ENCODE results near the gene RIPK3. TPM values are rescaled to one million over a fixed set of nuclear protein-coding genes. Genes with fewer than 3 reads are reported as not detected.

Gene RIPK3
- total RNA-seq, 4 donors from 2014 or later = 45.2 to 72.0 (median 64.0) TPM

DNA sequence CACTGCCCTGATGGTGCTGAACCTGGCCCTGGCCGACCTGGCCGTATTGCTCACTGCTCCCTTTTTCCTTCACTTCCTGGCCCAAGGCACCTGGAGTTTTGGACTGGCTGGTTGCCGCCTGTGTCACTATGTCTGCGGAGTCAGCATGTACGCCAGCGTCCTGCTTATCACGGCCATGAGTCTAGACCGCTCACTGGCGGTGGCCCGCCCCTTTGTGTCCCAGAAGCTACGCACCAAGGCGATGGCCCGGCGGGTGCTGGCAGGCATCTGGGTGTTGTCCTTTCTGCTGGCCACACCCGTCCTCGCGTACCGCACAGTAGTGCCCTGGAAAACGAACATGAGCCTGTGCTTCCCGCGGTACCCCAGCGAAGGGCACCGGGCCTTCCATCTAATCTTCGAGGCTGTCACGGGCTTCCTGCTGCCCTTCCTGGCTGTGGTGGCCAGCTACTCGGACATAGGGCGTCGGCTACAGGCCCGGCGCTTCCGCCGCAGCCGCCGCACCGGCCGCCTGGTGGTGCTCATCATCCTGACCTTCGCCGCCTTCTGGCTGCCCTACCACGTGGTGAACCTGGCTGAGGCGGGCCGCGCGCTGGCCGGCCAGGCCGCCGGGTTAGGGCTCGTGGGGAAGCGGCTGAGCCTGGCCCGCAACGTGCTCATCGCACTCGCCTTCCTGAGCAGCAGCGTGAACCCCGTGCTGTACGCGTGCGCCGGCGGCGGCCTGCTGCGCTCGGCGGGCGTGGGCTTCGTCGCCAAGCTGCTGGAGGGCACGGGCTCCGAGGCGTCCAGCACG lies 23.8 kb downstream of the RIPK3 start:
- Histone ChIP-seq H3K27ac (peak overlapping the region in 3 of 4 donors; percentile 32 to 84 (median 72)), H3K4me3 (peak overlapping the region in 2 of 4 donors; percentile 27 to 33), H3K36me3 (no peaks in the 10 kb centered on the region), H3K9me3 (no peaks in the 10 kb centered on the region), H3K27me3 (no peaks in the 10 kb centered on the region), H3K4me1 (peaks cover 0 to 46% (median 16%) of the 10 kb centered on the region in 4 donors)
- TF ChIP-seq POLR2A (IDR thresholded peaks at IDR 0.05) = no peak
- TF ChIP-seq, protein P1, sequence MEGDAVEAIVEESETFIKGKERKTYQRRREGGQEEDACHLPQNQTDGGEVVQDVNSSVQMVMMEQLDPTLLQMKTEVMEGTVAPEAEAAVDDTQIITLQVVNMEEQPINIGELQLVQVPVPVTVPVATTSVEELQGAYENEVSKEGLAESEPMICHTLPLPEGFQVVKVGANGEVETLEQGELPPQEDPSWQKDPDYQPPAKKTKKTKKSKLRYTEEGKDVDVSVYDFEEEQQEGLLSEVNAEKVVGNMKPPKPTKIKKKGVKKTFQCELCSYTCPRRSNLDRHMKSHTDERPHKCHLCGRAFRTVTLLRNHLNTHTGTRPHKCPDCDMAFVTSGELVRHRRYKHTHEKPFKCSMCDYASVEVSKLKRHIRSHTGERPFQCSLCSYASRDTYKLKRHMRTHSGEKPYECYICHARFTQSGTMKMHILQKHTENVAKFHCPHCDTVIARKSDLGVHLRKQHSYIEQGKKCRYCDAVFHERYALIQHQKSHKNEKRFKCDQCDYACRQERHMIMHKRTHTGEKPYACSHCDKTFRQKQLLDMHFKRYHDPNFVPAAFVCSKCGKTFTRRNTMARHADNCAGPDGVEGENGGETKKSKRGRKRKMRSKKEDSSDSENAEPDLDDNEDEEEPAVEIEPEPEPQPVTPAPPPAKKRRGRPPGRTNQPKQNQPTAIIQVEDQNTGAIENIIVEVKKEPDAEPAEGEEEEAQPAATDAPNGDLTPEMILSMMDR (IDR thresholded peaks at IDR 0.05) = peak in 4 of 6 experiments; percentile 25 to 67 (median 60)
- DNase-seq = peak in 2 of 3 donors; percentile 86 to 89

DNA sequence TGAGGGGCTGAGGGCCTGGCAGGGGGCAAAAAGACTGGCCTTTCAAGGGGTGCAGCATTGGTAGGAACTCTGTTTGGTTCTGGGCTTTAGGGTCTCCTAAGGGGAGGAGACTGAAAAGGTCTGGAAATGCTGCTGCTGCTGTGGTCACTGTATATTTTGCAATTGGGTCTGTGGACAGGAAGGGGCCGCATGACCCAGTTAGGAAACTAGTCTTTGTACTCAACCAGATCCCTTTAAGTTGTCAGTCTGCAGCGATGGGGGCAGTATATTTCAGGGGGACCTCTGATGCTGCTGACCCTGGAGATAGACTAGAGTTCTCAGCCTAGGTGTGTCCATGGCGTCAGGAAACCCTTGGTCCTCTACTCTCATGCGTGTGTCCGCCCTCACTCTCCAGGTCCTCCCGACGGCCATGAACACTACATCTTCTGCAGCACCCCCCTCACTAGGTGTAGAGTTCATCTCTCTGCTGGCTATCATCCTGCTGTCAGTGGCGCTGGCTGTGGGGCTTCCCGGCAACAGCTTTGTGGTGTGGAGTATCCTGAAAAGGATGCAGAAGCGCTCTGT lies 24.5 kb downstream of the RIPK3 start:
- no peak for DNase-seq
- peaks cover 0 to 51% (median 19%) of the 10 kb centered on the region in 4 donors for H3K4me1 ChIP-seq
- no peak for TF ChIP-seq POLR2A (IDR thresholded peaks at IDR 0.05)
- TF ChIP-seq, protein P1 (IDR thresholded peaks at IDR 0.05) = no peak
- peak overlapping the region in 2 of 4 donors; percentile 27 to 33 for H3K4me3 ChIP-seq
- no peaks in the 10 kb centered on the region for H3K36me3 ChIP-seq
- no peaks in the 10 kb centered on the region for H3K27me3 ChIP-seq
- peak overlapping the region; percentile 28 to 84 (median 52) for H3K27ac ChIP-seq
- no peaks in the 10 kb centered on the region for H3K9me3 ChIP-seq

DNA sequence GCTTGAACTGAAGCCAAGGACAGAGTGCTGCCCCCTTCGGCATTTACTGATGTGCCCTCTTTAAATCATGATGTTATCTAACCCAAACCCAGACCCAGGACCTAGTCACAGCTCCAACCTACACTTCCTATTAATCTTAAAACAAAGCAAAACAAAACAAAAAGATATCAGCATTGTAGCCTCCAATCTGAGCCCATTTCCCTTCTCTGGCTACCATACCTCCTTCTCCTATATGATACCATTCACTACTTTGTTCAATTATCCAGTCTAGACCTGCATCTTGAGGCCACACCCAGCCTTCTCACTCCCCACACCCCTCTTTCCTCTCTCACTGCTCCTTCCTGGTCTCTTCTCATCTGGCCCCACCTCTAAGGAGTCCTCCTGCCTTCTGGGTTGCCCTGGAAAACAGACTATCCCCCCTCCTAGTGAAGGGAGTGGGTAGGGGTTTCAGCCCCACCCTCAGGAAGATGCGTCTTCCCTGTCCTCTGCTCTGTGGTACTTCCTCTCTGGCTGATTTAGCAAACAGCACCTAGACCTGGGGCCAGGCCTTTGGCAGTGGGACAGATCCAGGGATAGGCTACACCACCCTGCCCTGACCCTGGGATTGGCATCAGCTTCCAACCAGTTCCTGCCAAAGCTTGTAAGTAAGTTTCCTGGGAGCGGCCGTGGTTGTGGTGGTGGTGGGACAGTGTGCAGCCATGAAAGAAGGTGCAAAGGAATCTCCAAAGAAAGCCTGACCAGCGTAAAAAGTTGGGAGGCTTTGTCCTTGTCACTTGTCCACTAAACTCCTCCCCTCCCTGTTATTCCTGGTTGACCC lies 25.2 kb downstream of the RIPK3 start:
- Histone ChIP-seq H3K4me1 (peaks cover 4 to 59% (median 26%) of the 10 kb centered on the region in 4 donors), H3K36me3 (no peaks in the 10 kb centered on the region), H3K4me3 (no peak overlapping the region), H3K27me3 (no peaks in the 10 kb centered on the region), H3K9me3 (no peaks in the 10 kb centered on the region), H3K27ac (peak overlapping the region; percentile 7 to 72 (median 34))
- TF ChIP-seq, protein P1 (IDR thresholded peaks at IDR 0.05) = no peak
- TF ChIP-seq POLR2A (IDR thresholded peaks at IDR 0.05) = no peak
- no peak for DNase-seq

DNA sequence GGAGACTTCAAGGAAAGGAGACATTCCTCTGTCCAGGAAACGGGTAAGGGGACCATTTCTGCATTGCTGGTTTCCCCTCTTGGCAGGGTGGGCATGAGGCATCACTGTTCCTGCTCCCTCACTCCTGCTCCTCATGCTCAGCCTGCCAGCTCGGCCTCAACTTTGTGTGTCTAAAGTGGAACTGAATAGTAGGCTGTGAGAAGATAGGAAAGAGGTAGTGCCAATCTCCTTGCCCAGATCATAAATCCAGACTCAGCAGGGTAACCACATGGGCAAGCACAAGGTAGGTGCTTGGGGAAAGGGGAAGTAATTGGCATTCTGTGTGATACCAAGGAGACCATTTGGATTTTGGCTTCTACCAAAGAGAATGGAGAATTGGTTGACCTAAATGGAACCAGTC lies 25.9 kb downstream of the RIPK3 start:
- peaks cover 8 to 65% (median 27%) of the 10 kb centered on the region in 4 donors for H3K4me1 ChIP-seq
- H3K4me3 ChIP-seq = no peak overlapping the region
- no peaks in the 10 kb centered on the region for H3K27me3 ChIP-seq
- TF ChIP-seq, protein P1 (IDR thresholded peaks at IDR 0.05) = no peak
- no peak for TF ChIP-seq POLR2A (IDR thresholded peaks at IDR 0.05)
- DNase-seq = no peak
- peak overlapping the region in 3 of 4 donors; percentile 40 to 96 (median 72) for H3K27ac ChIP-seq
- no peaks in the 10 kb centered on the region for H3K36me3 ChIP-seq
- H3K9me3 ChIP-seq = no peaks in the 10 kb centered on the region

DNA sequence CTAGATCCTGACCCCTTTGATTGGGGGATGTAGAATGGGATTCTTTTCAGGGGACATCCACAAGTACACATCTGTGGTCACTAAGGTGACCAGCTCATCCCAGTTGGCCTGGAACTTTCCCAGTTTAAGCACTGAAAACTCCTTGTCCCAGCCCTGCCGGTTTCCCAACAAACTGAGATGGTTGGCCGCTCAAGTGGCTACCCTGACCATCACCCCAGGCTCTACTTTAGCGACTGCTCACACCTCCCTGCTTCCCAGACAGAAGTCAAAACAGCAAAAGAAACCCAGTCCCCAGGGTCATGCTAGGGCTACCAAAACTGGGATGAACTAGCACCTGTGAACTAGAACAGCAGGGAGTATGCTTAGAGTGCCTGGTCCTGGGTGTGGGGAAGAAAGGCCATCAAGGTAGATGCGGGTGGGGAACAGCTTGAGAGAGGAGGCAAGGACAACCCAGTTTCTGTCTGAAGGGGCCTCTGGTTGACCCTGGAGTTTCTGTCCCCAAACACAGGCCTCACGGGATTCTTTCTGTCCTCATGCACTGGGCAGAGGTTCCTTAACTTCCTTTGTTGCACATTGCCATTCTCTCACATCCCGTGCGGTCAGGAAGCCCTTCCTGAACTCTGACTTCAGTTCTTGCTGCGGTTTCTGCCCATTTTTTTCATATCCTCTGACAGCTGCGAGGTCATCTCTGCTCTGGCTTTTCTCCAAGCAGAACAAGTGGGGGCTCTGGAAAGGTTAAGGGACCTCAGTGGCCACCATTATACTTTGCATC lies 26.9 kb downstream of the RIPK3 start:
- Histone ChIP-seq H3K36me3 (no peaks in the 10 kb centered on the region), H3K27me3 (no peaks in the 10 kb centered on the region), H3K4me1 (peaks cover 8 to 75% (median 27%) of the 10 kb centered on the region in 4 donors), H3K27ac (peak overlapping the region; percentile 49 to 96 (median 85)), H3K4me3 (no peak overlapping the region), H3K9me3 (no peaks in the 10 kb centered on the region)
- no peak for TF ChIP-seq POLR2A (IDR thresholded peaks at IDR 0.05)
- TF ChIP-seq, protein P1 (IDR thresholded peaks at IDR 0.05) = no peak
- DNase-seq = peak in 2 of 3 donors; percentile 76 to 89

Measured in Peyer's patch (tissue), 4 donors.